Activated CD4-positive, alpha-beta T cell treated with anti-CD3 and anti-CD28 coated beads for 48 hours (primary cell): ENCODE results near the gene KCNN4.
"Not testable (repeated sequence)": the region's sequence is repeated elsewhere in the genome, so short reads cannot be mapped to it uniquely, and the experiment has no call there.

Experiments
- DNase-seq: peaks from one replicate; pipeline ENCODE4 v3.0.0-alpha.2; 2020

The KCNN4 gene

DNA sequence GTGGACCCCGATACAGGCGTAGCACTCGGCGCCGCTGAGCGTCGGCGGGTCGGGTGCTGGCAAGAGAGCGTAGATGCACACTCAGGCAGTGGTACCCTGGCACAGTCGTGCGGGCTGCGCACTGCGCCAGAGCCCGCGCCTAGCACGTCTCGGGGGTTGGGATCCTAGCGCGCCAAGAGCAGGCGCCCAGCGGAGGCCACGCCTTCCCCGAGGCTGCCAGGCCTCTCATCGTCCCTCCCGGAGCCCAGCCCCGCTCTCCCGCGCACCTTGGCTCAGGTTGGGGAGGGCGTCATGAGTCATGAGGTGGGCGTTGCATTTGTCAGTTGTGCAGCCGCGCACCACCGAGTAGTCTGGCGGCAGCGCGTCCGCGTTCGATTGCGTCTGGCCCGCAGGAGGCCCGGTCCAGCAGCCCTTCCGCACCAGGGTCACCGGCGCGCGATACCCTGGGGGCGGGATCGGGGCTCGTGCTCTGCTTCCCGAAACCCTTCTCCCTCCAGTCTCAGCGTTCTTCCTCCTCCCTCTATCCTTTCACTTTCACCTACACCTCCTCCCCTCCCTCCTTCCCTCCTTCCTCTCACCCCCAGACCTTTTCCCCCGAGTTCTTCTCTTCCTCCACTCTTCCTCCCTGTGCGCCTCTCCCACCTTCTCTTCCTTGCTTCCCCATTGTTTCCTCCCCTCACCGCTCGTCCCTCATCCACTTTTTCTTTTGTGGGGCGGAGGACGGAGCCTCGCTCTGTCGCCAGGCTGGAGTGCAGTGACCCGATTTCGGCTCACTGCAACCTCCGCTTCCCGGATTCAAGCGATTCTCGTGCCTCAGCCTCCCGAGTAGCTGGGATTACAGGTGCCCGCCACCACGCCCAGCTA, 18.0 kb upstream of the KCNN4 start:
- DNase-seq = peak; percentile 79

DNA sequence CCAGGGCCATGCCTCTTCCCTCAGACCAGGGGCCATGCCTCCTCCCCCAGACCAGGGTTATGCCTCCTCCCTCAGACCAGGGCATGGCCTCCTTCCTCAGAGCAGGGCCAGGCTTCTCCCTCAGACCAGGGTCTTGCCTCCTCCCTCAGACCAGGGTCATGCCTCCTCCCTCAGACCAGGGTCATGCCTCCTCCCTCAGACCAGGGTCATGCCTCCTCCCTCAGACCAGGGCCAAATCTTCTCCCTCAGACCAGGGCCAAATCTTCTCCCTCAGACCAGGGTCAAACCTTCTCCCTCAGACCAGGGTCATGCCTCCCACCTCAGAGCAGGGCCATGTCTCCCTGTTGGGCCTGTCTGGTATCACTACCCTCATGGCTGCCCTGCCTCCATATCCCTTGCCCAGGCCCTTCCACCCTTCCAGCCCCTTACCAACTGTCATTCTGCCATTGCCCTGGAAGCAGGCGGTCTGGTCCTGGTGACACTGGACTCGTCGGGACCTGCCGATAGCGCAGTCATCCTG, 17.3 kb upstream of the KCNN4 start:
- DNase-seq = no peak

DNA sequence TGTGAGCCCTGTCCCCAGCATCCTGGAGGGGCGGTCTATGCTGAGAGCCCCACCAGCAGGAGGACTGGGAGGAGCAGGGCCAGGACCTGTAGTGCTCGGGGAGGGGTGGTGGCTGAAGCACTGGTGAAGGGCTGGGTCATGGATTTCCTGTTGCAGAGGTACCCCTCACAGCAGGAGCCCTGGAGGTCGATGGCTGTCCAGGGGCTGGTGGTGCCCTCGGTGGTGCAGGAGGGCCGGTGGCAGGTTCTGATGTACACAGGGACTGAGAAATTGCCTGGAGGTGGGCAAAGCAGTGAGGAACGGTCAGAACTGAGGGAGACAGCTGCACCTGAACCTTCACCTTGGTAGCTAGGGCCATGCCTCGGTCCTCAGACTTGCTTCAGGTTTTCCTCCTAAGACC, 16.8 kb upstream of the KCNN4 start:
- DNase-seq = no peak

DNA sequence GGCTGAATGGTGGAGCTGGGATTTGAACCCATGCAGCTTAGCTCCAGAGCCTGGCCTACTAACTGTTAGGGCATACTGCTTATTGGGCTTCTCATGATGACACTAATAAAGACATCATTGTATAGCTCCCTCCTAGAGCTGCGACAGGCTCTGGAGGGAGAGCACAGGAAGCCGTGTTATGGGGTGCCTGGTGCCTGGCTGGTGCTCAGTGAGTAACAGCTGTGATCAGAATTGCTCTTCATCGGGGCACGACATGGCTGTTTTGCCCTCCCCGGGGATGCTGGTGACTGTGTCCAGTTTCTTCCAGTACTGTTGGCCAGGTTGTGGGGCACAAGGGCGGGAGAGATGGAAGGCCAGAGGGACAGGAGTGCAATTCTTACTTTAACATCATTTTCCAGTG, 16.3 kb upstream of the KCNN4 start:
- DNase-seq = no peak

DNA sequence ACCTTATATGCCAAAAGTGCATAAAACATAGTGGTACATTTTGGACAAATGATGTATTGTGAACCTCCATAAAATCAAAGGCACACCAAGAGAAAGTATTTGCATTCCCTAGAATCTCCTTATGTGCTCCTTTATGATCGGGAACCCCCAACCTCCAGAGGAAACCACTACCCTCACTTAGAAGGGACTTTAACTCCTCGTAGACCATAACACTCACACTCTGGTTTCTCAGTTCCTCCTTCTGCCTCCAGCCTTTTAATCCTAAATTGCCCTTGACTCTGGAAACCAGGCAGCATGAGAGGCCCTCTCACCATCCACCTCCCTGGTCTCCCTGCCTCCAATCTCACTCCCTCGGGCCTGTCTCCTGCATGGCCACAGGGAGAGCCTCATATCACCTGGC, 9.8 kb upstream of the KCNN4 start:
- no peak for DNase-seq

DNA sequence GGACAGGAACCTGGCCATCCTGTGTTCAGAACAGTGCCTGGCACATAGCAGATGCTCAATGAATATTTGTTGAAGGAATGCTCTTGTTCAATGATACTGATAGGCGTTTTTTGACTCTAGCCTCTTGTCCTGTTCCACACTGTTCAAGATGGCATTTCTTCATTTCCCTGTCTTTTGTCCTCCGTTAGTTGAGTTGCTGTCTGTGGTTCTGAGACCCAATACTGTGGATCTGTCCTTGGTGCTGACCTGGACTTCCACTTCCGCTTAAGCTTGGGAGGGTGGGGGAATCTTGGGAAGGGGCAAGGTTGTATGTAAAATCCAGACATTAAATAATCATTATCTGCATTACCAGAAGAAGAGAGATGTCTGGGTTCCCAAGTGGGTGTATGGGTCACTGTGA, 8.3 kb upstream of the KCNN4 start:
- DNase-seq = peak; percentile 26

DNA sequence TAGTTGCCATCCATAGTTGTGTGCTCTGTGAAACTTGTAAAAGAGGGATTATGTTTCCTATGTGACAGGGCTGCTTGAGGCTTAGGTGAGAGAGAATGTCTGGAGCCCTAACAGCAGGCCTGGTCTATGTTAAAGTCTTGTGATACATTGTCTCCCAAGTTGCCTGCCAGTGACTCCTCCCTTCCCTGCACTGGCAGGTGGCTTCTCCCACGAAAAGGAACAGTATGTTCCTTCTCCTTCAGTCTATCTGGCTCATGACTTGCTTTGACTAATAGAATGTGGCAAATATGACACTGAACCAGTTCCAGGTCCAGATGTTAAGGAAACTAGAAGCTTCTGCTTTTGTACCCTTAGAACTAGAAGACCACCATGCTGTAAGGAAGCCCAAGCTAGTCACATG, 5.9 kb upstream of the KCNN4 start:
- DNase-seq = no peak

DNA sequence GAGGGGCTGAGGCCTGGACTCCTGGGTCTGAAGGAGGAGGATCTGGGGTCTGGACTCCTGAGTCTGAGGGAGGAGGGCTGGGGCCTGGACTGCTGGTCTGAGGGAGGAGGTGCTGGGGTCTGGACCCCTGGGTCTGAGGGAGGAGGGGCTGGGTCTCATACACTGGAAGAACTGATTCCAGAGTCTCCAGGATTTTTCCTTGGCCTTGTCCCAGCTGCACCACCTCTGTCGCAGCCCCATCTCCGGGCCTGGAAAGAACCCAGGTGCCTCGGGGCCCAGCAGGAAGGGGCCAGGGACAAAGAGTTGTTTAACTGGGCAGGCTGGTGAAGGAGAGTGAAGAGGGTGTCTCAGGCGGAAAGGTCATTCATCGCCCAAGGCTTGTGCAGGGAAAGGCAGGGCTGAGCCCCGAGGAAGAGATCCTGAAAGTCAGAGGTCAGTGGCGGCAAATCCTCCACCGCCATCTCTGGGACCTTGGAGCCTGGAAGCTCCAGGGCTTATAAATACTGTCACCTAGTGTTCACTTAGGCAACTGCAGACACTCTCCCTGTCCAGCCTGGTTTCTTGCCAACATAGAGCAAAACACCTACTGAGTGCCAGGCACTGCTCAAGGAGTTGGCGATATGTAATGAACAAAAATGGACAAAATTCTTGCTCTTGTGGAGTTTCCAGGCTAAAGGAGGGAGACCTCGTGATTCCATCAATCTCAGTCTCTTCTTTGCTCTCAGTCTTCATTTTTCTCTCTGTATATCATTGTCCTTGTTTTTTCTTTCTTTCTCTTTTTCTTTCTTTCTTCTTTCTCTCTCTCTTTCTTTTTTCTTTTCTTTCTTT, 4.4 kb upstream of the KCNN4 start:
- peak; percentile 66 for DNase-seq

DNA sequence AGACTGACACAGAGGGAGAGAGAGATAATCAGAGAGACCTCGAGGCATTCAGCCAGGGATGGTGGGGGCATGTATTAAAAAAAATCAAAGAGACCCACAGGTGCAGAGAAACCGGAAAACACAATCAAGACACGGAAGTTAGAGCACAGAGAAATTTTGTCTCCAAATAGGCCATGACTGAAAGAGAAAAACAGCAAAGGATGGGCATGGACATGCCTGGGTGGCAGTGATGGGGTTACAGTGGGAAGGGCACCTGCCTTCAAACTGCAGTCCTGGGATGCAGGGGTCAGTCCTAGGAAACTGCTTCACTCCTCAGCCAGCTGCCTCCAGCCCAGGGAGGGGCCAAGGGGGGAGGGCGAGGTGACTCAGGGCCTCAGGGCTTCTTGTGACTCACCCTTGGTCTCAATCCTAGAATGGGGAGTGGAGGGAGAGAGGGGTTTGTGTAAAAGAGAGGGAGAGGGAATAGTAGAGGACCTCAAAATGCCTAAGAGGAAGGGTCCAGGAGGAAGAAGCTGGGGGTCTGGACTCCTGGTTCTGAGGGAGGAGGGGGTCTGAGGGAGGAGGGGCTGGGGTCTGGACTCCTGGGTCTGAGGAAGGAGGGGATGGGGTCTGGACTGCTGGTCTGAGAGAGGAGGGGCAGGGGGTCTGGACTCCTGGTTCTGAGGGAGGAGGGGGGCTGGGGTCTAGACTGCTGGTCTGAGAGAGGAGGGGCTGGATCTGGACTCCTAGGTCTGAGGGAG, 3.6 kb upstream of the KCNN4 start:
- DNase-seq = peak; percentile 78

DNA sequence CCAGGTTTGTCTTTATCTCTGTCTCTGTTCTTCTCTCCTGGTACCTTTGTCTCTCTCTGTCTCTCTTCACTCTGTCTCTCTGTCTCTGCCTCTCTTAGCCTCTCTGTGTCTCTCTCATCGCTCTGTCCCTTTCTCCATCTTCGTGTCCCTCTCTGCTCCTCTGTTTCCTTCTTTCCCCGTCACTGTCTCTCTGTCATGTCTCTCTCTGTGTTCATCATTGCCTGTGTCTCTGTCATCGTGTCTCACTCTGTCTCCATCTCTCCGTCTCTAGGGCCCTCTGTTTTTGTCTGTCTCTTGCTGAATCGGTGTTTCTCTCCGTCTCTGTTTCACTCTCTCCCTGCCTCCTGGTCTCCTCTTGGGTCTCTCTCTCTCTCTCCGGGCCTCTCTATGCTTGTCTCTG, 2.9 kb upstream of the KCNN4 start:
- DNase-seq = no peak

DNA sequence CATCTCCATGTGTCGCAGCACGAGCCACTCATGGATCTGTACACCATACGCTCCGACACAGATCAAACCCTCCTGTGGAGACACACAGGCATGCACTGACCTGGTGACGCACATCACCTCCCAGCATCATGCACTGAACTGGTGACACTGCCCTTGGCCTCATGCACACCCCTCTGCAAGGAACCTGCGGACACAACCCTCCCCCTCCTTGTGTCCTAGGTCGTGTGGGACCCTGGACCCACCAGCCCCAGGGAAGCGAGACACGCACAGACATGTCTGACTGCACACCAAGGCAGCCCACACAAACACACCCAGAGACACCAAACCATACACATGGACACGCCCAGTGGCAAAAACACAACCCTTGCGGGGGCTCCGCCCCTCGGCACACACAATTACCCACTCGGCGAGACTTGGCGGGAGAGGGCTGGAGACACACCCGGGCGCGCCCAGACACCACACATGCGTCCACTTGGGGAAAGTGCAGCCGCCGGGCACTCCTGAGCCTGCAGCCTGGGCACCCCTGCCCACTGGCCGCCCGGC, 2.0 kb upstream of the KCNN4 start:
- no peak for DNase-seq

DNA sequence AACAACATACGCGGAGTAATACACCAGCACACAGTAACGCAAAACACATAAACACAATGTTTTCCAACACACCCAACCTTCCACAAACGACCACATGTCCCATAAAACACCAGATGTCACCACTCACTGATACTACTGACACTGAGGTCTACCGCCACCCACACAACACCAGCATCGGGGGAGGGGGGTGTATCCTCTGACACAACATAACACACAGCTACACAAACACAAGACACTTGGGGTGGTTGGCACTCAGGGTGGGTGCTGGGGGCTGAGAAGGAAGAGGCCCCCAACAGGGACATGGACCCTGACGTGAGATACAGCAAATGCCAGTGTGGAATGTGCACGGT, 1.5 kb upstream of the KCNN4 start:
- DNase-seq = peak; percentile 23

DNA sequence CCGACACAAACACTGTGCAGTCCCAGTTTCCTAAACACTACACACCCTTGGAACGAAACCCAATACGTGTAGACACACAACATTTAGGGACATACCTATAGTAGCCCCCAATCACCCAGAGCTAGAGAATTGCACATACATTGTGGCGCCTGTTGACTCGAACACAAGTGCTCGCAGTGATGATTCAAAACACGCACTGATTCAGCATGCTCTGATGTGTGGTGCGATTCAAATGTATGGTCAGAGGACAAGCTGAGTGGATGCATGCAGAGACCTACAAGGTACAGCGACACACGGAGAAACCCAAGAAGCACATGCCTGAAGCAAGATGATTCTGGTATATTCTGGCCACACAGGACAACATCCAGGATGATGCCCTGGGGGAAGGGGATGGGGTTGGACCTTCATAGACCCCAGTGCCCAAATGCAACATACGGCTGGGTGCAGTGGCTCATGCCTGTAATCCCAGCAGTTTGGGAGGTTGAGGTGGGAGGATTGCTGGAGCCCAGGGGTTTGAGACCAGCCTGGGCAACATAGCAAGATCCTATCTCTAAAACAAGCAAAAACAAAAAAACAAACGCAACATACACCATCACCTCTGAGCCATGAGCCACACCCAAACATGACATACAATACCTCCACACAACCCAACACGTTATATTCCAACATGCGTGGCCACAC, 997 bp upstream of the KCNN4 start:
- DNase-seq = peak; percentile 64

DNA sequence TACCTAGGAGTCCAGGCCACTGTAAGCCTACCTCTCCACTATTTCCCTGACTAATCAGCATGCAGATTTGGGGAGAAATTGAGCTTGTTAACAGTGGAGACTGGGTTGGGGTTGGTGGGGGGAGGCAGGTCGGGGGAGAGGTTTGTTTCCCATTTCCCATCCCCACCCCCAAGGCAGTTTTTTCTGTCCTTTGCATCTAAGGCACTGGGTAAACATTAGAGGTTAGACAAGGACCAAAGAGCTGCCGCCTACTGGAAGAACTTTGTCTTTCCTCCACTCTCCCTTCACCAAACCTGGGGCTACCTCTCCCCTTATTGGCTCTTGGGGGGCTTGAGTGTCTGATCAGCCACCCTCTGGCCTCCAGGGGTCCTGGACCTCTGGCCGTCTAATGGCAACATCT, 953 bp downstream of the KCNN4 start:
- DNase-seq = no peak

DNA sequence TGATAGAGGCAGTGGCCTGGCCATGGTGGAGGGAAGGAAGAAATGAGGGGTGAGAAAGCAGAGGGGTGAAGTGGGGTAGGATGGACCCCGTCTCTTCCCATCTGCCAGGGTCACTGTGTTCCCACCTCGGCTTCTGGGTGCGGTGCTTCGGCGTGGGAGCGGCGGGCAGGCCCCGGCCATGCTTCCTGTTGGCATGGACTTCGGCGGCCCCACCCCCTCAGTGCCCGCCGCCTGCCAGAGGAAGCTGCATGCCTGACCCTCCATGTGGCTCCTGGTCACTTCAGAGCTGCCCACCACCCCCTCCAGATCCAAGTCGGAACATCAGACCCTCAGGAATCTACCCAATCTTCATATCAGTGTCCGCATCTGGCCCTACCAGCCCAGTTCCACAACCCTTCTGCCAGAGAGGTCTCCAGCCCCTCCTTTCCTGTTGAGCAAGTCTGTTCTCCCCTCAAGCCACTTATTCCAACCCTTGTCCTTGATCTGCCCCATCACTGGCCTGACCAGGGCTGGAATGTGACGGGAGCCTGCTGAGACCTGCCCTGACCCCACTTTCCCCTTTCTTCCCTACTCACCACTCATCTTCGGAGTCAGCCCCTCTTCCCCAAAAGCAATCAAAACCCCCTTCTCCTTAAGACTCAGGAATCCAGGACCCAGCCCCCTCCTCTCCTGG, 1.5 kb downstream of the KCNN4 start:
- no peak for DNase-seq

DNA sequence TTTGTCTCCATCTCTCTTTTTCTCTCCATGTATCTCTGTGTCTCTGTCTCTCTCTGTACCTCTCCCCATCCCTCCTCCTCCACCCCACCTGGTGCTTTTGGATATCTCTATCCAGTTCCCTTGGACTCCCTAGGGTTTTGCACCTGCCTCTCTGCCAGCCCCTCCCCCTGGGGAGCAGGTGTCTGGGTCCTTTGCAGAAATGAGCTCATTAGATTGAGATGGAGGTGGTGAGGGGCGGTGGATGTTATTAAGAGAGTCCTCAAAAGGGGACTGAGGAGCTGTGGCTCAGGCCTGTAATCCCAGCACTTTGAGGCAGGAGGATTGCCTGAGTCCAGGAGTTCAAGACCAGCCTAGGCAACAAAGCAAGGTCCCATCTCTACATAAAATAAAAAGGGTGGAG, 2.1 kb downstream of the KCNN4 start:
- no peak for DNase-seq

DNA sequence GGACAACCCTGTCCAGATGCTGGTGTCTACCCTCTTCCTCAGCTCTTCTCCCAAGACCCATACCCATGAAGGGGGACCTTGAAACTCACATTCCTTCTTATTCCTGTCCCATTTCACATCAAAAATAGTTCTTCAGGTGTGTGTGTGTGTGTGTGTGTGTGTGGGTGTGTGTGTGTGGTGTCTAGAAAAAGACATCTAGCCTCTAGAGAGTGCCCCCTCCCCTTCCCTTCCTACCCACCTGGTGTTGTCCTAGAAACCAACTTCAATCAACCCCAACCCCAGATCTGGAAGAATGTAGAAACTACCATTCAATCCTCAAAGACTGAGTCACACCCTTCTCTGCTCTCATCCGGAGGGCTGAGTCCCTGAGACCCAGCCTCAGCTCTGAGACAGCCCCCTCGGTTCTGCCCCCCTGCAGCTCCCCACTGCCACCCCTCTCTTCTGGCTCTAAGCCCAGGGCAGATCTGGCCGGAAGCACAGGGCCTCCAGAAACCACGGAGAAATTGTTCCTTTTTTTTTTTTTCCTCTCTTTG, 3.5 kb downstream of the KCNN4 start:
- DNase-seq = peak; percentile 38

DNA sequence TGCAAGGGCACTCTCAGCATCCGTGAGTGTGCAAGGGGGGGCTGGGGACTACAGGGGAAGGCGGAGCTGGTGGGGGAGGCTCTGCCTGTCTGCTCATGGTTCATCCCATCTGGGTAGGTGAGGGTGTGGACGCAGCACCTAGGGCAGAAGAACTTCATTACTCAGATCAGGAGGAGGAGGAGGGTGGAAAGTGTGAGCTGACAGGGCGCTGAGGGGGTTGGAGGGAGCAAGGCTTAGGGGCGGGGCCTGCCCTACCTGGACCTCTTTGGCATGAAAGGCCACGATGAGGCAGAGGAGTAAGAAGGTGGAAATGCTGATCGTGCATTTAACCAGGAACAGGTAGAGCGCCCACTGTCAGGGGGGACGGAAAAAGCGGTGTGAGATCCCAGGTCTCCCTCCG, 4.5 kb downstream of the KCNN4 start:
- peak; percentile 90 for DNase-seq

DNA sequence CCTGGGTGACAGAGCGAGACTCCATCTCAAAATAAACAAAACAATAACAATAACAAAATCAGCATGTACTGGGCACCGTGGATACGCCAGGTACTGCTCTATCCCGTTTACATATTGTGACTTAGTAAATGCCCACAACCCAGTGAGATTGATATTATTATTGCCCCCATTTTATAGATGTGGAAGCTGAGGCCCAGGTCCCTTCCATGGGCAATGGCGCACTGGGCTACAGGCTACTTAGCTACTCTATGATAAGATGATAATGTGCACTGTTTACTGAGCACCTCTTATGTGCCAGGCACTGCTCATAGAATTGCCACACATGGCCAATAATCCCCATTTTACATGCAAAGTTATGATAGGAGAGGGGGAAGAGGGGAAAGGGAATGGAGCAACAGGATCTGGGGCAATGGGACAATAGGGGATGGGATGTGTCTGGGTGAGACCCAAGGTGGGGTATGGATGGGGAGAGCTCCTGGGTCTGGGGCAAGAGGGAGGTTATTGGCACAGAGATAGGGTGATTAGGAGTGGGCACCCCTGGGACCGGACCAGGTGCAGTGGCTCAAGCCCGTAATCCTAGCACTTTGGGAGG, 5.4 kb downstream of the KCNN4 start:
- DNase-seq = no peak

DNA sequence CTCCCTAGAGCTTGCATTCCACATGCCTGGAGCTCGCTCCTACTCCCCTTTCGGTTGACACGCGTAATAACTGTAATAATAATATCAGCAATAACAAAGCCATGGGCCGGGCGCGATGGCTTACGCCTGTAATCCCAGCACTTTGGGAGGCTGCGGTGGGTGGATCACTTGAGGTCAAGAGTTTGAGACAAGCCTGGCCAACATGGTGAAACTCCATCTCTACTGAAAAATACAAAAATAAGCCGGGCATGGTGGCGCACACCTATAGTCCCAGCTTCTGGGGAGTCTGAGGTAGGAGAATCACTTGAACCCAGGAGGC, 5.9 kb downstream of the KCNN4 start:
- DNase-seq = not testable (repeated sequence)
